T follicular helper cell (primary cell): ENCODE data around the gene GATA5.
A peak's percentile ranks its signal among the peaks of the same experiment; 100 is the strongest.

Source experiments
- DNase-seq: peaks from one replicate; pipeline ENCODE4 v3.0.0-alpha.2; 2020; ENCODE audit warnings: low read depth
- total RNA-seq, 2 experiments: gene quantifications; one replicate each; lab custom pipeline; 2026; lab: John Stamatoyannopoulos, UW

The GATA5 gene
- 0 reads per million in 2 experiments for total RNA-seq

DNA sequence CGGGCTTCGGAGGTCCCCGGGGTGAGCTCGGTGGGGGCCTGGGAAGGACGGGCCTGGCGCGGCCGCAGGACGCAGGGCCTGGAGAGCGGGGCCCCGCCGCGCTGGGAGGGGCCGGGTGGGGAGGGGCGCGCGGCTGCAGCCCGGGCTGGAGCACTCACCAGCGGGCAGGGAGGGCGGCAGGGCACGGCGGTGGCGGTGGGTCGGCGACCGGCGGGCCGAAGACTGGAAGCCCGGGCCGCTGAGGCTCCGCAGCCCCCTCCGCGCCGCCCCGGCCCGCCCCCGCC, at the start of gene GATA5:
Gene GATA5, minus strand, starts transcription at position 224 of the 284 bp plus-strand sequence. CDS start 474 bp downstream, outside the sequence.
- no peak for DNase-seq

GRCh38 chr20:62525014-62525413, 49.2 kb upstream of the GATA5 start:
- DNase-seq = no peak

GRCh38 chr20:62524505-62524911, 48.7 kb upstream of the GATA5 start:
- no peak for DNase-seq

DNA sequence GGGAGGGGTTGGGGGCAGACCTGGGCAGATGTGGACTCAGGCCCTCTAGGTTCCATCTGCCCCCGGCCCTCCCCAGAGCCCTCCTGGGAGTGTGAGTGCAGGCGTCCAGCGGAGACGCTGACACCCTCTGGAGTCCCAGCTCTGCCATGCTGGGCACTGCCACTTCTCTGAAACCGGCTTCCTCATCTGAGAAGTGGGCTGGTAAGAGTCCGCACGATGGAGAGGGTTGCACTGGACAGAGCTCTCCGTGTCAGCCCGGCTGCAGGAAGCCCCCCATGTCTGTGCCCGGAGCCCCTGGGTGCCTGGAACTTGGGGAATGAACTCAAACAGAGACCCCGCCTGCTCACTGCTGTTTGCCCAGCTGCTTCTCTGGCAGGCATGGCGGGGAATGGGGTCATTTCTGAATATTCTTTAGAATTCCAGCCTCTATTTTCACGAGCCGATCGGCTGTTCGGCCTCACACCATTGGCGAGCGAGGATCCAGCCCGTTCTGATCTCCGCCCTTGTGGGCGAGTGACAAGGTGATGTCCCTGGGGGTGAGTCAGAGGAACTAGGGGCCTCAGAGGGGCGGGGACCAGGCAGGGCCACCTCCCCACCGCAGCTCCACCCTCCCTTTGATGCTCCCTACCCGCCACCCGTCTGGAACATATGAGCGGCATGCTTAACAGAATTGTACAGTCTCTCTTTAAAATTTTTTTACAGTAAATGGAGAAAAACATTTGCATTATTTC, 47.8 kb upstream of the GATA5 start:
- DNase-seq = peak; percentile 9

GRCh38 chr20:62522748-62523396, 47.1 kb upstream of the GATA5 start:
- no peak for DNase-seq

DNA sequence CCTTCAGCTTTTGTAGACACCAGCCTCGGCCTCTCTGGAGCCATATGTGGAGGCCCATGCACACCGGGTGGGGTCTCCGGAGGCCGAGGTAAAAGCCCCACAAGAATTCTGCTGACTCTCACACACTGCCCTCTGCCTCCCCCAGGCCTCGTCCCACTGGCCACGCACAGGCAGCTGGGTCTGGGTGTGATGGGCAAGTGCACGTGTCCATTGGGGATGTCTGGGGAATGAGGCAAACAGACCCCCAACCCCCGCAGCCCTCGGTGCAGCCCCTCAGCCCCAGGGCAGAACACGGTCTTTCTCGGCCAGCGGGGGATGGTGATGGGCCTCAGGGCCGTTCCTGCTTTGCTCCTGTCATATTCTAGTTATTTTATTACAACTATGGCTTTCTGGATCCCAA, 44.0 kb upstream of the GATA5 start:
- DNase-seq = no peak

- DNase-seq = no peak
Measured at GRCh38 chr20:62518911-62519310, 43.1 kb upstream of the GATA5 start.

GRCh38 chr20:62517901-62518610, 42.3 kb upstream of the GATA5 start:
- no peak for DNase-seq

DNA sequence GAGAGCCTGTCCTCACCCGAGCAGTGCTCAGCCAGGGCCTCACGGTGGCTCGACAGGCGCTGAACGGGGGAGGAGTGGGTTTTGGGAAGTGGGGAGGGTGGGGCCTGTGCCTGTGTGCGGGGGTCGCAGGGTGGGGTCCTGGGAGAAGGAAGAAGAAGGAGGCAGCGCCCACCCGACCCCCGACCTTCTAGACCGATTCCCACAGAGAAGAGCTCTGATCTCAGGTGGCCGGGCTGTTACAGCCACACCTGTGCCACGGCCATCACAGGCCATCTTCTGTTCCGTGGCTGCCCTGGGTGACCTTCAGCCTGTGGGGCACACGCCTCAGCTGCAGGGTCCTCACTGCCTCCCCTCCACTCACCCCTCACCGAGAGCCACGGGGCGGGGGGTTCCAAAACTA, 41.4 kb upstream of the GATA5 start:
- DNase-seq = no peak

DNA sequence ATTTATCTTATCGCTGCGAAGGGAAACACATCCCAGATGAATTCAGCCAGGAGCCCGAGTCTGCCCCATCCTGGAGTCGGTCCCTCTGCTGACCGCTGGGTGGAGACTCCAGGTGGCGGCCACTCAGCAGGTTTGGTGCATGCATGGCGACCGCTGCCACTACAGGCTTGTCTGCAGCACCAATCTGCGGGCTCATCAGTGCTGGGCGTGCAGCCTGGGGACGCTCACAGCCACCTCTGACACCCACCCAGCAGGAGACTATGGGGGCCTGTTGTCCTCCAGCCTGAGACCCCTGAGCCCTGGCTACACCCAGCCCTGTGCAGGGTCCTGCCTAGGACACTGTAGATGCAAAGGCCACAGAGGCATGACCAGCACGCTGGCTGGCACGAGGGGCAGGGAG, 40.5 kb upstream of the GATA5 start:
- DNase-seq = no peak

GRCh38 chr20:62515826-62516225, 40.0 kb upstream of the GATA5 start:
- no peak for DNase-seq

- DNase-seq = no peak
Measured at GRCh38 chr20:62515280-62515679, 39.5 kb upstream of the GATA5 start.

DNA sequence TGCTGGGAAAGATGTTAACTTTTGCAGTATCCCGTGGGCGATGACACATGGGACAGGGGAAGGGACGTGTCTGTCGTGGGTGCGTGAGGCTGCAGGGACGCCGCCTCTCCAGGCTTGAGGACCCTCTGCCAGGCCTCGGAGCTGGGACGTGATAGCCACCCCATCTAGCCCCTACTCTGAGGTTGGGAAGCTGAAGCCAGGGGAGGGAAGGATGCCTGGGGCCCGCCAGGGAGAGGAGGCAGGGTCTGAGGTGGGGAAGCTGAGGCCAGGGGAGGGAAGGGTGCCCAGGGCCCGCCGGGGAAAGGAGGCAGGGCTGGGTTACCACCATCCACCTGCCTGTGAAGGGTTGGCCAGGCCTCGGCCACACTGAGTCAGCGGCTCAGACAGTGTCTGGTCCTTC, 38.2 kb upstream of the GATA5 start:
- no peak for DNase-seq

GRCh38 chr20:62511915-62512610, 36.3 kb upstream of the GATA5 start:
- DNase-seq = no peak

DNA sequence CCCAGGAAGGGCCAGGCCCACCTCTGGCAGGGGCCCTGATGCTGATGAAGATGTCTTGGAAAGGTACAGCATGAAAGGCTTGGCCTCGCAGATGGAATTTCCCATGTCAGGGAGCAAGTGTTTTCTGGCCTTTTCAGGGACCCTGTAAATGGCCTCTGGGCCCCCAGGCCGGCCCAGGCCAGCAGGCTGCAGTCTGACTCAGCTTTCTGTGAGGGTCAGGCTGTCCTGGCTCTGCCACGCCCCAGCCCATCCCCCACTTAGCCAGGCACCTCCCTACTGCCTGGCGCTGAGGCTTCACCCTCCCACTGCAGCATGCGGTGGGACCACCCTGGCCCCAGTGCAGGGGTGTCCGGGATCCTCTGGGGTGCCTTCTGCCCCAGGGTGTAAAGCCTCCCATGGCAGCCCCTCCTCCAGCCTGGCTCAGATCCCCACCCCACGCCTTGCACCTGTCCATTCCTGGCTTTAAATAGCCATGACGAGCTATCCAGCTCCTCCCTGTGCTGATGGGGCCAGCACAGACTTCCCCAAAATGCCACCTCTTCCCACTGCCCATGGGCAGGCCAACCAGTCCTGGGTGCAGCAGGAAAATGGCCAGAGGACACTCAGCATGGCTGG, 35.6 kb upstream of the GATA5 start:
- no peak for DNase-seq

- no peak for DNase-seq
Measured at GRCh38 chr20:62508641-62509051, 32.9 kb upstream of the GATA5 start.

DNA sequence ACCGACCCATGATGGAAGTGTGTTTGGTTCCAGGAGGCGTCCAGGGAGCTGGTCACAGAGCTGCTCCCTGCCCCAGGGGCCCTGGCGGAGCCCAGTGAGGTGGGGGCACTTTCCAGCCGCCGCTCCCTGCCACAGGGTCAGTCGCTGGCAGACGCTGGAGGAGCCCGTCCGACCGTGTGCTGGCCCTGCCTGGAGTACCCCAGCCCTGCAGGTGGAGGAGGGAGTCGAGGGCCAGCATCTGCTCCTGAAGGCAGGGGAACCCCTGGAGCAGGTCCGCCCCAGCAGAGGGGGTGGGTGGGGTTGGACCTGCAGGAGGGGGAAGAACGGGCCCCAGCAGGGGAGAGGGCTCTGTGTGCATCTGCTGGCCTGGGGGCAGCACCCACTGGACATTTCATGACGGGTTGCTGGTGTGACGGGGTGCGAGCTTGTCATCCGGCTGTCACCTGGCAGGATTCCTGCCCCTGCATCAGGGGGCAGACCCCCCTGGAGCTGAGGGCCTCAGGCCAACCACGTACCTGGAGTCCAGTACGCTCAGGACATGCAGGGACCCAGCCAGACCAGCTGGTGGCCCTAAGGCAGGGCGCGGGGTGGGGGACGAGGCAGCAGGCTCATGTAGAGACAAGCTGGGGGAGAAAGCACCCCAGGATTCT, 32.3 kb upstream of the GATA5 start:
- DNase-seq = no peak

- DNase-seq = no peak
Measured at GRCh38 chr20:62507323-62507722, 31.5 kb upstream of the GATA5 start.

- no peak for DNase-seq
Measured at GRCh38 chr20:62506791-62507190, 31.0 kb upstream of the GATA5 start.

- DNase-seq = no peak
Measured at GRCh38 chr20:62506087-62506486, 30.3 kb upstream of the GATA5 start.

- DNase-seq = no peak
Measured at GRCh38 chr20:62505337-62506045, 29.7 kb upstream of the GATA5 start.
